Globus pallidus (tissue), 1 donor: Measurements from ENCODE around the gene B3GALNT2.
"Not testable (repeated sequence)": the region's sequence is repeated elsewhere in the genome, so short reads cannot be mapped to it uniquely, and the experiment has no call there.

Experiments used
- DNase-seq: peaks from one replicate; pipeline ENCODE4 v3.0.0-alpha.2; 2015; ENCODE audit warnings: low spot score

The B3GALNT2 gene

DNA sequence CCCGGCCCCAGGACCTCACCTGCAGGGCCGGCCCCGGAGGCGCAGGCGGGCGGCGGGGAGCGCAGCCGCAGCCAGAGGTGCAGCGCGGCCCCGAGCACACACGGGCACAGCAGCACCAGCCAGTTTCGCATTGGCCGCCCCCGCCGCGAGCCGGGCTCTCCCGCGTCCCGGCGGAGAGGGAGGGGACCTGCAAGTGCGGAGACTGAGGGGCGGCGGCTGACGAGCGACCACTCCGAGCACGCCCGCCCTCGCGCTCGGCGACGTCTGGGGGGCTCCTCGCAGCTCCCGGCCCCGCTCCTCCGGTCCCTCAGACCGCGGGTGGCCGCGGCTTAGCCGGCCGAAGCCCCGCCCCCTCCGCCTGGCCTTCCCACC, at the start of gene B3GALNT2:
Gene B3GALNT2 (minus strand): TSS at position 331 of the 372 bp plus-strand sequence. CDS start 200 bp downstream, at position 131.
- no peak for DNase-seq

DNA sequence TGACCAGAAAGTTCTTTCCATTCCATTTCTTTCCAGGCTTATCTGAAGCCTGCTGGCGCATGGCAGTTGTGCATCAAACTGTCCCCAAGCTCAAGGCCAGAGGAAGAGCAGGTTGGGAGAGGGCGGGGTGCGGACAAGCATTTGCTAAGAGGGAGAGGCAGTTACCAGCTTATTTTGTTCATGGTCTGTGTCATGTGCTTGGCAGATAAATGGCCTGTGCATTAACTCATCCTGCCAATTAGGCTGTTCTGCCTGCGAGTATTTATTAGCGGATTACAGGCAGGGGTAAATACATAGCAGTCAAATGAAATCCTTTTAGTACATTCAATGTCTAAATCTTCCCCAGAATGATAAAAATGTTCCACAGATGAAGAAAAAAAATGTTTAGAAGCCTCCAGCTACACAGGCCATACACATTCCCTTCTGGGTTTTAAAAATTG, 48.9 kb upstream of the B3GALNT2 start:
- DNase-seq, result no peak

DNA sequence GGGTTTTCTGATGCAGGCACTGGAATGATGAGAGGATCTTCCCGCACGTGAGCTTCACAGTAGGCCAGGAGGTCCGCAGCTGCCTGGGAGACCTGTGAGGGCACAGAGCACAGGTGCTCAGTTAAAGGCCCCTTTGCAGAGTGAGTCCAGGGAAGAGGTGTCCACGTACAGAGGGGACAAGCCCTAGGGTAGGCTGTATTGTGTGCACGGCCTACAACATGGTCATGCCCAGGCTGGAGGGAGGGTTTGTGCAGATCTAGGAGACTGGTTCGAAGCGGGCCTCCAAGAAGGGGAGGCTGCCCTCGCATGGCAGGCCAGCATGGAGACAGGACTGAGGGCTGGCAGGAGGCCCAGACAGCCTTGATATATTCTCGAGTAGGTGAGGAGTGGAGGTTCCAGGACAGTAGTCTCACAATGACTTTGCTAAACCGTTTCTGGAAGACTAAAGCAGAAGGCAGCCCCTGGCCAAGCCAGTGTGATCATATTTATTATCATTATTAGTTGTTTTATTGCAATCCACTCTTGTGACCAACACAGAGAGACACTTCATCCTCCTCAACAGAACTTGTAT, 48.0 kb upstream of the B3GALNT2 start:
- no peak for DNase-seq

DNA sequence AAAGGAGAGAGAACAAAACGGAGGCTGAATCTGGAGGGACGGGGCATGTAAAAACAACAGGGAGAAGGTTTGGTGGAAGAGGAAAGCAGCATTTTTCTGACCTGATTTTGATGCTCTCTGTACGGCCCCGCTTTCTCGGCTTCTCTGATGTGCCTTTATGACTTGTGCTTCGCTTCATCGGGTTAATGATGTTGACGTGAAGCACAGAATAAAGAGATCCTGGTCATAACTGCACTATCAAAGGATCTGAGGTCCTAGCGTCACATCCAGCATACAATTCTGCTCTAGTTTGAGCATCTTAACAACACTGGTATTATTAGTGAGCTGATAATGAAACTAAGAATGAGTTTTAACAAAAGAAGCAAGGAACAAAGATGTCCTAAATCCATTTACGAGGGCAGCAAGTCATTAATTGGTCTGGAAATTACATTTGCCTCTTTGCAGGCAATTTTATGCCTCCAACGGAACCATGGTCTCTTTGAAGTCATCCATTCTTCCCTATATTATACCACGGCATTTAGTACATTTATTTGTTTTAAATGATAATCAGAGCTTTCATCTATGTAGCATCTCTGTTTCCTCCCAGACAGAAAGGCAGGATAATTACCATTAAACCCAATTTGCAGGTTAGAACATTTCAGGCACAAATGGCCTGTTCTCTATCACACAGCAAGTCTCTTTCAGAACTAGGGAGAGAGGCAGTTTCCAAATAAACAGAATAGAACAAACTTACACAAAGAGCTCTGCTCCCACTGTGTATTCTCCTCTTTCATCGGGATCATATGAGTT, 45.3 kb upstream of the B3GALNT2 start:
- DNase-seq, result no peak

DNA sequence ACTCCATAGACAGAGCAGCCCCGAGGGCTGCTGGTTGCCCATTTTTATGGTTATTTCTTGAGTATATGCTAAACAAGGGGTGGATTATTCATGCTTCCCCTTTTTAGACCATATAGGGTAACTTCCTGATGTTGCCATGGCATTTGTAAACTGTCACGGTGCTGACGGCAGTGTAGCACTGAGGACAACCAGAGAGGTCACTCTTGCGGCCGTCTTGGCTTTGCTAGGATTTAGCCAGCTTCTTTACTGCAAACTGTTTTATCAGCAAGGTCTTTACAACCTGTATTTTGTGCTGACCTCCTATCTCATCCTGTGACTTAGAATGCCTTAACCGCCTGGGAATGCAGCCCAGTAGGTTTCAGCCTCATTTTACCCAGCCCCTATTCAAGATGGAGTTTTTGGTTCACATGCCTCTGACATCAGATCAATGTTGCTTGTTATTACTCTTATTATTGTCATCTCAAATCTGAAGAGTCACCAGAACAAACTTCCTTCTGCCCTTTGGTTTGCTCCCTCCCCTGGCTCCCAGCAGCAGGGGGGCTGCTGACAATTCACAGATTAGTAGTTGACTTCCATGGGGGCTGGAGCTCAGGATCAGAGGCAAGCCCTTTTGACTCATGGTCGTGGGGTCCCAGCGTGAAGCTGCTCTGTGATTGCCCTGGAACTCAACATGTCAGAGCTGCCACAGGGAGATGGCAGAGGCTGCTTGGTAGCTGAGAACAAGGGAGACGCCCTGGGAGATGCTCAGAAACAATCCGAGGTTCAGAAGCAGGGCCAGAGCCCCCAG, 42.3 kb upstream of the B3GALNT2 start:
- DNase-seq, result not testable (repeated sequence)

DNA sequence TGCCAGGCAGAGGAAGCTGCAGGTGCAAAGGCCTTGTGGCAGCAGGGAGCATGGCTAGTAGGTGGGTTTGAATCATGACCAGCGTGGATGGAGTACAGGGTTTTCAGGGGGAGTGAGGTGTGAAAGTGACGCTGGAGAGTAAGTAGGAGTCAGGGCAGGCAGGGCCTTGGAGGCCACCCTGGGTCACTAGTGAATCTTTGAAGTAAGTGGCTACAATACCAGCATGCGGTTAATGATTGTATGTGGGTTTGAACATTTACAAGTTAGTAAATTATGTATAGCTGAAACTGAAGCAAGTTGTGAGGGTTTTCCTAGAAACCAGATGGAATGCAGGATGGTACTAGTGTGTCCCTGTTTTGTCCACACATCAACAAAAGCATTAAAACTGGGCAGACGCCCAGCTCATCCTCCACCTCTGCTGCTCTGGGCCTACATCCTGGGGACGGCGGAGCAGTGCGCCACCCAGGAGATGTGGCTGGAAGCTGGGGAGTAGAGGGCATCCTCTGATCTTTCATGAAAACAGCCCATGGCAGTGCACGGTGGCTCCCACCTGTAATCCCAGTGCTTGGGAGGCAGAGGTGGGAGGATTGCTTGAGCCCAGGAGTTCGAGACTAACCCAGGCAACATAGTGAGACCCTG, 41.2 kb upstream of the B3GALNT2 start:
- DNase-seq, result no peak

DNA sequence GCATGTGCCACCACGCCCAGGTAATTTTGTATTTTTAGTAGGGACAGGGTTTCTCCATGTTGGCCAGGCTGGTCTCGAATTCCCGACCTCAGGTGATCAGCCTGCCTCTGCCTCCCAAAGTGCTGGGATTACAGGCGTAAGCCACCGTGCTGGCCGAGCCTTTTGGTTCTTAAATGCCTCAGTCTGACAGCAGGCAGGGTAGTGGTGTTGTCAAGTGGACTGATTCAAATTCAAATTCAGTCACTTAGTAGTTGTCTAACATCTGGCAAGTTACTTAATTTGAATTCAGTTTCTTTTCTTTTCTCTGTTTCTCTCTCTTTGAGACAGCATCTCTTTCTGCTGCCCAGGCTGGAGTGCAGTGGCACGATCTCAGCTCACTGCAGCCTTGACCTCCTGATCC, 38.6 kb upstream of the B3GALNT2 start:
- DNase-seq, result not testable (repeated sequence)

DNA sequence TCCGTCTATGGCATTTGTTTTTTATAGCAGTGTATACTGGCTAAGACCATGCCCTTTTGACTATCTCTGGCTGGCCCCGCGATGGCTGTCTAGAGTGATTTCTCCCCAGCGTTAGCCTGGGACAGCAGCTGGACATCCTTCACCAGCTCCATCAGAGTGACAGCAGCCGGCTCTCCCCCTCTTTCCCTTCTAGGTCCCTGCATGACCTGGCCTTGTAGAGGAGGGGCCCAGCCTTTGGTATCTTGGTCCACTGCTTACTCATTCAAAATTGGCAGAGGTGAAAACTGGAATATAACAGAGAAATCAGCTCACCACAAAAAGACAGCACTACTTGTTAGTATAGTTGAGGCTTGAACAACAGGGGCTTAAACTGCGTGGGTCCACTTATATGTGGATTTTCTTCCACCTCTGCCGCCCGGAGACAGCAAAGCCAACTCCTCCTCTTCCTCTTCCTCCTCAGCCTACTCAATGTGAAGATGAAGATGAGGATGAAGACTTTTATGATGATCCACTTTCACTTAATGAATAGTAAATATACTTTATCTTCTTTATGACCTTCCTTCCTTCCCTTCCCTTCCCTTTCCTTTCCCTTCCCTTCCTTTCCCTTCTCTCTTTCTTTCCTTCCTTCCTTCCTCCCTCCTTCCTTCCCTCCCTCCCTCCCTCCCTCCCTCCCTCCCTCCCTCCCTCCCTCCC, 29.4 kb upstream of the B3GALNT2 start:
- DNase-seq, result no peak

DNA sequence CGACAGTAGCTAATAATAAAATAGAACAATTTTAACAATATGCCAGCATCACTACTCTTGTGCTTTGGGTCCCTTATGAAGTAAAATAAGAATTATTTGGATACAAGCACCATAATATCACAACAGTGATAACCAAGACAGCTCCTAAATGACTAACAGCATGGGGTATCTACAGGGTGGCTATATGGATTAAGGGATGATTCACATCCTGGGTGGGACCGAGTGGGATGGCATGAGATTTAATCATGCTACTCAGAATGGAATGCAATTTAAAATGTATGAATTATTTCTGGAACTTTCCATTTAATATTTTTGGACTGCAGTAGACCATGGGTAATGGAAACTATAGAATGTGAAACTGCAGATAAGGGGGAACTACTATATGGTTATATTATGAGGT, 28.1 kb upstream of the B3GALNT2 start:
- DNase-seq, result no peak

DNA sequence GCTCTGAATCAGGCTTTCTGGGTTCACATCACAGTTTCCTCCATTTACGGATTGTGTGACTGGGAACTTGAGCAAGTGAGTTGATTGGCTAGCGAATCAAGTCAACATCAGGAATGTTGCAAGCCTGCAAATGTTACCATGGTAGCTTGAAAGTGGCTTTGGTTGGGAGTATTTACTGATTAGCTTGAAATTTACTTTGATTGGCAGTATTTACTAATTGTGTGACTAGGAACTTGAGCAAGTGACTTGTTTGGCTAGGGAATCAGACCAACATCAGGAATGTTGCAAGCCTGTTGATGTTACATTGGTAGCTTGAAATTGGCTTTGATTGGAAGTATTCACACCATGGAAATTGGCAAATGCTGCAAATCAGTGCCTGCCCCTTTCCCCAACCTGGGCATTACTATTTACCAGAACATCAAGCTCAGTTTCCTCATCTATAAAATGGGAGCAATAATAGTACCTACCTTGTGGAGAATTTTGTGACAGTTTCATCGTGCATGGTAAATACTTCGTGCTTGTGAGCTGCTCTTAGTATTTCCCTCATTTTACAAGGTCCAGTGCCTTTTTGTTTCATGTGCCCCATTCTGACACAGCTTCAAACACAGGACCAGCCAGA, 23.1 kb upstream of the B3GALNT2 start:
- DNase-seq, result no peak

DNA sequence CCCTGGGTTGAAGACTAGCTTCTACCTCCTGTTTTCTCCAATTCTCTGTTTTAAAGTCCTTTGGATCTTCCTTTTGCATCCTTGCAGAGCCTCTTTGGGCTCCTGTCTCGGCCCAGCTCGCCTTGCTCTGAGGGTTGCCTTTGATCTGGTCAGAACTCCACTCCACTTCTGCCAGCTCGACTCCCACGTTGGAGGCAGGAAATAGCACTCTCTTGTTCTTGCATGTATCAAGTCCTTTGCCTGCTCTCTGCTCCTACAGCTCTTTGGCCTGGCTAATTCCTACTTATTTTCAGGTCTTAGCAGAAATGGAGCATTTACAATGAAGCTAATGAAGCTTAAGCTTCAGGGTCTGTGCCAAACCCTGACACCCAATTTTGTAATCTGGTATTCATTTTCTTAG, 21.1 kb upstream of the B3GALNT2 start:
- DNase-seq, result no peak

DNA sequence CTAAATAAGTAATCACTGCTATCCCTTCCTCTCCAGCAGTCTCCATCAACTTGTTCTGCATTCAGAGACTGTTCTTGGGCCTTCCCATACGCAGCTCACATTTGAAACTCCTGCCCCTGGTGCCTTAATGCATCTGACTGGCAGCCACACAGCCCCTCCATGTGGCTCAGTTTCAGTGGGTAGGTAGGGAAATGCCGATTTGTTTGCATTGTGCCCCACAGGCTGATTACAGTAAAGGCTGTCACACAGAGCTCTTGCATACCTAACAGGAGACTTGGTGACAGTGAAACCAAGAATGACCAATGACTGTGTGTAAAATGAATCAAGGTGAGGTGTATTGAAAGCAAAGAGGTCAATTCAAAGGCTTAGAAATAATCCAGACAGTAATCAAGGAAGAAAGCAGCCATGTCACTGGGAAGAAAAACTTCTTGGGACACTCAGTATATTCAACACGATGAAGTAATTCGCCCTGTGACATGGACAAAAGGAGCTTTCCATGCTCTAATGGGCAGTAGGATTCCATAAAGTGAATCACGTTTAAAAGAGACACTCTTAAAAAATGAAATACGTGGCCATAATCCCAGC, 12.7 kb upstream of the B3GALNT2 start:
- DNase-seq, result no peak

DNA sequence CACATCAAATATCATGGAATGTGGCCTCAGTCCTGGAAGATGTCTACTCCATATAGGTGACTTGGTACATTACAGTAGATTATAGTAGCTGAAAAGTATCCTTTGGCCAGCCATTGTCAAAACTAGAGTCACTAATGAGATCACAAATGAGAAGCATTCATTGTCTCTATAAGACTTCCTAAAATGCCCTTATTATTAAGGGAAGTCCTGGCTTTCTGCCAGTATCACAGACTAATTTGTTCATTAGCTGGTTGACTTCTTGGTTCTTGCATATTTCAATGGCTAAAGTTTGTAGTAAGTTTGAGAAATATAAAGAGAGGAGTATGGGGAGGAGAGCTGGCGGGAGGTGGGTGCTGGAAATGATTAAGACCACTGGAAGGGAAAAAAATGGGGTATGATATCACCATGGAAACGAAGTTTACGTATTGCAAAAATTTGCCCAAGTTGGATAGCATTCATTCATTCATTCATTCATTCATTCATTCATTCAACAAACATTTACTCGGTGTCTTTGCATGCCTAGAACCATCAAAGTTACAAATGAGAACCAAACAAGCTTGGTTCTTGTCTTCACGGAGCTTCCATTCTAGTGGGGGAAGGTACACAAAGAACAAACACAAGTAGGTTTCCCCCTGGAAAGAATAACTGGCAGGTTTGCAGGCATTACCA, 11.7 kb upstream of the B3GALNT2 start:
- no peak for DNase-seq

DNA sequence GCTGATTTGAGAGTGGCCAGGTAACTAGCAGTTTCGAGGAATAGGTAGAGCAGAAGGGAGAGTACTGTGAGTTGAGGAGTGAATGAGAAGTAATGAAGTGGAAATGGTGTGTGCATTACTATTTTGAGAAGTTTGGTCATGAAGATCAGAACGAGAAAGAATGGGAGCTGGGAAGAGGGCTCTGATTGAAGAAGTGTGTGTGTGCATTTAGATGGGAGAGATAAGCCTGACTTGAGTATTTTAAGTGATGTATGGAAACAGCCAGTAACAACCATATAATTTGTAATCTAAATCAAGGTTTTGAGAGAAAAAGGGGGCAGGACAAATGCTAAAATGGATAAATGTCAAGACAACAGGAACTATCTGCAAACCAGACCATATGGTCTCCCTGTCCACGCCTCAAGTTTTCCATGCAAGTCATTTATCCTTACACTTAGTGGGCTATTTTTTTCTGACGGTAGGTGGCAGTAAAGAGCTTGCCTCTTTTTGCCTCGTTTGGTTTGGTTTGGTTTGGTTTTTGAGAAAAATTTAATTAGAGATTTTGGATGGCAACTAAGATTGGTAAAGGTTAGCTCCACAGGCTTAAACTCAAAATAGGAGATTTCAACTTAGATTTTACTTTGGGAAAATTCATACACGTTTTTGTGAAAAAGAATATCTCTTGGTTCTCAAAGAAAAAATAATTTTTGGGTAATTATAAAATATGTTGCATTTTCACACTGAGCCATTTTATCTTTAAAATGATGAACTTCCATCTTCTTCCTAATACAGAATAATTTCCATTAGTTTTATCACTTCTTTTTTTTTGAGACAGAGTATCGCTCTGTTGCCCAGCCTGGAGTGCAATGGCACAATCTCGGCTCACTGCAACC, 9.5 kb upstream of the B3GALNT2 start:
- peak; percentile 58 for DNase-seq

DNA sequence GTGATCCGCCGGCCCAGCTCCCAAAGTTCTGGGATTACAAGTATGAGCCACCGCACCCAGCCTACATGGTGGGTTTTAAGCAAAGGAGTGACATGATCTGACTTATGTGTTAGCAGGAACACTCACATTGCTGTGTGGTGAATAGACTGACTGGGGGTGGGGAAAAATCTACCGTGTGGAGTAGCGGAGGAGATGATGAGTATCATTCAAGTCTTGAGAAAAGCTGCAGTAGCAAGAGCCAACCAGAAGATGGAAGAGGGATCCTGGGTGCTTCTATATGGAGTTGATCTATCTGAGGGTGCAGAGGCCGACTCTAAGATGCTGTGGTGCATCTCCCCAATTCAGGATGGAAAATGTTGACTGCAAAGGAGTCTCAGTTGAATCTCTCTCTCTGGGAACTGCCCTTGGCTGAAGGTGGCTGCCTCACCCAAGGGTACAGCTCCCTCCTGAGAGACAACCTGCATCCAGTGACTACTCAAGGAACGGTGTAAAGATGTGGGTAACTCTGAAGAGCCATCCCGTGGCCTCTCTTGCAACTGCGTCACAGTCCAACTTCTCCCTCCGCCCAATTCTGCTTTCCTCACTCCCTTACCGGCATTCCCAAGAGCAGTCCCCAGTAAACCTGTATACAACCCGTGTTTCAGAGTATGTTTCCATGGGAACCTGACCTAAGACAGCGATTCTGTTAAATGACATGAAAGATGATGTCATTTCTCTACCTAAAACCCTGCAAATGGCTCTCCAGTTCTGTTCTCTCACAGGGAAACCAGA, 7.4 kb upstream of the B3GALNT2 start:
- no peak for DNase-seq

DNA sequence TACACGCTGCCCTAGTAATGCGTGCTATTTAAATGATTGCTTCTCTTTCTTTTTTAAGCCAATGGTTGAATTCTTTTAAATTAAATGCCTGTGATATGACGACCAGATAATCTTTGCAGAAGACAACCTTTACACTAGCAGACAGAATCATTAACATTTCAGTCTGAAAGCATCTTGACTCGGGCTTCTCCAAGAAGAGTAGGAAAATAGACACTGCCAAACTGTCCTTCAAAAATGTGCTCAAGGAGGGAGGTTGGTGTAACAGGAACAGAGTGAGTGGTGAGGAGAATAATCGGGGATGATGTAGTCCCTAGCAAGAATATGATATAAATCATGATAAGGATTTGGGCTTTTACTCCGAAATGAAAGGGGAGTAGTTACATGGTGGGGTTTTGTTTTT, 6.6 kb upstream of the B3GALNT2 start:
- no peak for DNase-seq

DNA sequence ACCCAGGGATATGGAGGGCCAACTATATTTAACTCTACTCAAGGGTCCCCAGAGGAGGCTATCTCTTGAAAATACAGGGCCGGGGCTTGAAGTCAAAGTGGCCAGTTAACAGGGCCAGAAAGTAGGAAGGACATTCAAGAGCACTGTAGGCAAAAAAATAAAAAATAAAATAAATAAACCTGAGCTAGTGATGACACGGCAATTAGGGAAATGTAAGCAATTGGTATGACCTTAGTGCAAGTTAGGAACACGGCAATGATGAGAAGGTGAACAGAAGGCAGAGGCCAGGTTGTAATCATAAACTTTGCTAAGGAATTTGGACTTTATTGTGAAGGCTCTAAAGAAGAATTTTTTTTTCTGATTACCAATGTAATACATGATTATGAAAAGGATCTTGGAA, 3.4 kb upstream of the B3GALNT2 start:
- DNase-seq, result no peak

DNA sequence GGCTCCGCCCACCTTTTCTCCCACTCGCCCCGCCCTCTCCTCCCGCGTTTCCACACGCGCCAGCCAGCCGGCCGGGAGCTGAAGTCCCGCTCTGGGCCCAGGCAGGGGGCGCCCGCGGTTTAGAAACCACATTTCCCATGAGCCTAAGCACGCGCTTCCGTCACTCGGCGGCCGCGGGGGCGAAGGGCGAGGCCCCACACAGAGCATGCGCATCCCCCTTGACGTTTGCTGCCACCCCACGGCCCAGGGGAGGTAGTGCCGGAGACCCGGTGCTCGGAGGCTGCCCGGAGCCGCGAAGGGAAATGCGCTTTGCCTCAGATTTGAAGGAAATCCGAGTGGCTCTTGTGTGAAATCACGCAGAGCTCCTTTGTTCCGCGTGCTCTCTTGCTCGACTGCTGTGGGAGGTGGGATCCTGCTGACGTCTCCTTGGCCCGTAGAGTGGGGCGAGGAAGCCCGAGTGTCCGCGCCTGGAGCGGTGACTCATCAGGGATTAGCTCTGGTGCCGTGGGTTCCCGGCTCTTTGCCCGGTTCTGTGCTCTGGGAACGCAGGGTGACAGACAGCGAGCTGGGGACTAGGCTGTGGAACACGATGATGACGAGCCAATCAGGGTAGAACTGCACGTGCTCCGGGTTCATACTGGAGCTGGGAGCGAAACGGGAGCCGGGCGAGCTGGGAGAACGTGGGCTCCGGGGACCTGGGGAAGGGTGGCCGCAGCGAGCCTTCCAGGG, 406 bp upstream of the B3GALNT2 start:
- DNase-seq, result peak; percentile 99
